CD4-positive, alpha-beta T cell treated with Interleukin-21 for 1 hour (primary cell): ENCODE results near the gene LPCAT1.

Source experiments
- DNase-seq: peaks from one replicate; pipeline ENCODE4 v3.0.0-alpha.2; 2020

The LPCAT1 gene

DNA sequence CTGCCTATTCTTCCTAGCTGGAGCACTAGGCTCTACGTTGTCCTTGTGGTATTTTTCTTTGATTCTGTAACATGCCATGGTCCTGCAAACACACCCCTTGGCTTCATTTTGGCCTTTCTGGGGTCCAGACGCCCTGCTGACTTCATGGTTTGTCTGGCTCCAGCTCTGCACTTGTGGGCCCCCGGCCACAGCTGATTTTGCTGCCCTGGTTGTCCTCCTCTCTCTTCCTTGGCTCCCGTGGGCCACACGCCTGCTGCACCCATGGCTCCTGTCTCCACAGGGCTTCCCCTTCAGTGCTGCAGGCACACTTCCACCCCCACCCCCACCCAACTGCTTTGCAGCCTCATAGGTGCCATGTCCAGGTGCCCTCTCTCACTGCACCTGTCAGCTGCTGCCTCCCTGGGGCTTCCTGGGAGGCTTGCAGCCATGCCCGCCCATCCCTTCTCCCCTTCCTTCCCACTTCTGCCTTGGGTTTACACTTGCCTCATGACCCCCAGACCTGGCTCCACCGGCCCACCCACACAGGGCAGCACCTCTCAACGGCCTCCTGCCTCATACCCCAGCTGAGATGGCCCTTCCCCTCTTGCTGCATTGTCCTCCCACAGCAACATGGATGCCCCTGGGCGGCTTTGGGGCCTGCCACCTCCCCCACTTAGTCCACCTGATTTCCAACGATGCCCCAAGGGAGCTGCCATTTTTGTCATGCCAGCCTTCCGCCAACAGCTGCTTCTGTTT is 104.1 kb downstream of the LPCAT1 start:
- no peak for DNase-seq

DNA sequence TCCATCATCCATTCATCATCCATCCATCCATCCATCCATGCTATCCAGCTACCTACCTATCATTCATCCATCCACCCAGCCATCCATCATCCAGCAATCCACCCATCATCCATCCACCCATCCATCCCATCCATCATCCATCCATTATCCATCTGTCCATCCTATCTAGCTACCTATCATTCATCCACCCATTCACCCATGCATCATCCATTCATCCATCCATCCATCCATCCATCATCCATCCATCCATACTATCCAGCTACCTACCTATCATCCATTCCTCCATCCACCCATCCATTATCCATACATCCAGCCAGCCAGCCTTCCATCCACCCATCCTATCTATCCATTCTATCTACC is 104.9 kb downstream of the LPCAT1 start:
- no peak for DNase-seq

DNA sequence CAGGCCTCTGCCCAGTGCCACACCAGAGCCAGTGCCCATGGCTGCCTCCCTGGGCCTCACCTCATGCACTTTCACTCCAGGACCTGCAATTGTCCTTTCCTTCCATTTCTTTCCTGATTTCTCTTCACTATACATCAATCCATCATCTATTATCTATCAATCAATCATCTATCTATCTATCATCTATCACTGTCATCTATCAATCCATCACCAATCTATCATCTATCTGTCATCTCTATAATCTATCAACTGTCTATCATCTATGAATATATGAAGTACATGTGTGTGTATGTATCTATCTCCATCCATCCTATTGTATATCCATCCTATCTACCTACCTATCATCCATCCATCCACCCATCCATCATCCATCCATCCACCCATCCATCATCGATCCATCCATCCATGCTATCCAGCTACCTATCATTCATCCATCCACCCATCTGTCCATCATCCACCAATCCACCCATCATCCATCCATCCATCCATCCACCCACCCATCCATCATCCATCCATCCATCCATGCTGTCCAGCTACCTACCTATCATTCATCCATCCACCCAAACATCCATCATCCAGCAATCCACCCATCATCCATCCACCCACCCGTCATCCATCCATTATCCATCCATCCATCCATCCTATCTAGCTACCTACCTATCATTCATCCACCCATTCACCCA is 105.4 kb downstream of the LPCAT1 start:
- no peak for DNase-seq

DNA sequence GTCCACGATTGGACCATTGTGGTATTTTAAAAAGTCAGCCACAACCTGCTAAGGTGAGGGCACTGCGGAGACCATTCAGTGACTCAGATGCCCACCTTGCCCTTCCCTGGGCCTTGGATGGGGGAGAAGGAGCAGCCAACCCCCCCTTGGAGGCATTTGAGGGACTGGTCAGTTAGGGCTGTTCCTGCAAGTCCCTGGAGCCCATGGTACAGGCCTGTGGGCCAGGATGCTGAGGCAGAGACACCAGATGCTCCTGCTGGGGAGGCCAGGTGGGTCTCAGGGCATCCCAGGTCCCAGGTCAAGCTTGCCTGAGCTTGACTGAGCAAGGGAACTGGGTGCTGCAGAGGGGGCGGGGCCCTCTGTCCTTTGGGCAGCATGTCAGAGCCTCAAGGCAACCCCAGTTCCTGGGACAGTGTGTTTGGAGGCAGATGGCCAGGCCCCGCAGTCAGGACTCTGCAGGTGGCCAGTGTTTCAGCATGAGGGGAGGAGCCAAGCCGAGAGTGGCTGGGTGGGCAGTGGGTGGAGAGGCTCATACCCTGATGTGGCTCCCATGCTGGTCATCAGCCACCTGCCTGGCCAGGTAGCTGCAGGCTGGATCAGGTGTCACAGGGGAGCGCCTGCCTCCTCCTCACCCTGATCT is 106.1 kb downstream of the LPCAT1 start:
- no peak for DNase-seq

DNA sequence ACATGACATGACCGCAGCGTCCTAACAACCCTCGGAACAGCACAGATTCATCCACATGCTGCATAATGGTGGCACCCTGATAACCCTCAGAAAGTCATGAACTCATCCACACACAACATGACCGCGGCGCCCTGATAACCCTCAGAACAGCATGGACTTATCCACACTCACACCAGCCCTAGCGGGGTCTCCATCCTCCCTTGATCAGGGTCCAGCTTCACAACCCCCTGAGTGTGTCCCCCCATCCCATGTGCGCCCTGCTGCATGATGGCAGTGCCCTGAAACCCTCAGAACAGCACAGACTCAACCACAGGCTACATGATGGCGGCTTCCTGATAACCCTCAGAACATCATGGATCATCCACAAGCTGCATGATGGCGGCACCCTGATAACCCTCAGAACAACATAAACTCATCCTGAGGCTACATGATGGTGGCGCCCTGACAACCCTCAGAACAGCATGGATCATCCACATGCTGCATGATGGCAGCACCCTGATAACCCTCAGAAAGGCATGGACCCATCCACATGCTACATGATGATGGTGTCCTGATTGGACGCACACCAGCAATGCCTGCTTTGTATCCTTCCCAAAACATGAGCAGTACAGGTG is 106.8 kb downstream of the LPCAT1 start:
- no peak for DNase-seq

DNA sequence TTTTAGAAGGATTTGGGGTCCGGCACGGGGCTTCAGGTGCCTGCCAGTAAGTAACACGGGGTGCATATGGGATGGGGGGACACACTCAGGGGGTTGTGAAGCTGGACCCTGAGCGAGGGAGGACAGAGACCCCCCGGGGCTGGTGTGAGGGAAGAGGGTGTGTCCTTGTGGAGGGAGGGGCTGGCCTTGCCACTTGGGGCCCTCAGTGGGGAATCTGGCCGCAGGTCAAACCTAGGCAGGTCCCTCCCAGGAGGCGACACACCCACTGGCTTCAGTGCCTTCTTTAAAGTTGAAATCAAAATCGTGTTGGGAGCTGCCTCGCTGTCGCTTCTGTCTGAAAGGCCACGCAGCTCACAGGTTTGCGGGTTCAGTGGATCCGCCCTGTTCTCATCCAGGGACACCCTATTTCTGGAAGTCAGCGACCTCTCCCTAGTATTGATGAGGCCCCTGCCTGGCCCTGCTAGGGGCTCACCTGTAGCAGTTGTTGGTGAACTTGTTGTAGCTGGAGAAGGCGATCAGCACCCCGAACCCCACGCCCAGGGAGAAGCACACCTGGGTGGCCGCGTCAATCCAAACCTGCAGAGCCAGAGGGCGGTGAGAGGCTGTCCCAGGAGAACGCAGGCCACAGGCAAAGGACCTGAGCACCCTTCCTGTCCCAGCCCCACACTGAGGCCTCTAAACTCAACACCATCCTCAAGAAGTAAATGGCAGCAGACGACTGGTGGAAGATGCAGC is 108.0 kb downstream of the LPCAT1 start:
- DNase-seq, result no peak

DNA sequence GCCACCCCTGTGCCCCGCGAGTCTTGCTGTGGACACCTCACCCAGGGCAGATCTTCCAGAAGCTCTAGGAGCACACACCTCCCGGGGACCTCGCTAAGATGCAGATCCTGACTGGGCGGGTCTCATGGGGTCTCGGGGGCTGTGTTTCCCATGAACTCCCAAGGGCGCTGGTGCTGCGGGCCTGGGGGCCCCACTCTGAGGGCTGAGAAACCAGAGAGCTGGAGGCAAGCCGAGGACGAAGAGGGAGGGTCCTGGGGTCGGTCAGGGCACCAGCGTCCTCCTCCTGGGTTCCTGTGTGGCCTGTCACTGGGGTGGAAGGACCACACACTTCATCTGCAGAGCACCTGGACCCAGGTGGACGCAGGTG is 108.7 kb downstream of the LPCAT1 start:
- DNase-seq, result no peak

DNA sequence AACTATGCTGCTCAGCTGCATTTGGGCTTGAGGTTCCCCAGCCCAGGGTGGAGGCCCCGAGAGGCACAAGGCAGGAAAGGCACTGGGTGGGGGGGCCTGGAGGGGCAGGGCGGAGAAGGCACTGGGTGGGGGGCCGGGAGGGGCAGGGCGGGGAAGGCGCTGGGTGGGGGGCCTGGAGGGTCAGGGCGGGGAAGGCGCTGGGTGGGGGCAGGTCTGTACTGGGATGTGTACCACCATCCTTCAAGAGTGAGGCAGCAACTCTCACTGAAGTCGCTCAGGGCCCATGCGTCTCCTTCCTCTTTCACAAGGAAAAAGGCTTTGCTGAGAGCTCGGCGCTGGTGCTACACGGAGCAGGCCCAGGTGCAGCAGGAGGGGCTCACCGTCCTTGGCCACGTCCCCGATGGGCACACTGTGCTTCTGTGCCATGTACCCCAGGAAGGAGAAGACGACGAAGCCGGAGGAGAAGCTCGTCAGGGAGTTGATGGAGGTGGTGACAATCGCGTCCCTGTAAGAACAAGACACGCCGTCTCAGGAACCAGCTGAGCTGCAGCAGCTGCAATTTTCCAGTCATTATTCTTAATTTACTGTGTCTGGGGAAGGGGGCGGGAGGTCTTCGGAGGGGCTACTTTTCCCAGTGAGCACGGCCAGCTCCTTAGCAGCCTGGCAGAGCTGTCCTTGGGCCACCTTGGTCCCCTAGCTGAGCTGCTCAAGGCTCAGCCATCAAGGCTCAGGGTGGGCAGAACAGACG is 109.3 kb downstream of the LPCAT1 start:
- DNase-seq, result no peak

DNA sequence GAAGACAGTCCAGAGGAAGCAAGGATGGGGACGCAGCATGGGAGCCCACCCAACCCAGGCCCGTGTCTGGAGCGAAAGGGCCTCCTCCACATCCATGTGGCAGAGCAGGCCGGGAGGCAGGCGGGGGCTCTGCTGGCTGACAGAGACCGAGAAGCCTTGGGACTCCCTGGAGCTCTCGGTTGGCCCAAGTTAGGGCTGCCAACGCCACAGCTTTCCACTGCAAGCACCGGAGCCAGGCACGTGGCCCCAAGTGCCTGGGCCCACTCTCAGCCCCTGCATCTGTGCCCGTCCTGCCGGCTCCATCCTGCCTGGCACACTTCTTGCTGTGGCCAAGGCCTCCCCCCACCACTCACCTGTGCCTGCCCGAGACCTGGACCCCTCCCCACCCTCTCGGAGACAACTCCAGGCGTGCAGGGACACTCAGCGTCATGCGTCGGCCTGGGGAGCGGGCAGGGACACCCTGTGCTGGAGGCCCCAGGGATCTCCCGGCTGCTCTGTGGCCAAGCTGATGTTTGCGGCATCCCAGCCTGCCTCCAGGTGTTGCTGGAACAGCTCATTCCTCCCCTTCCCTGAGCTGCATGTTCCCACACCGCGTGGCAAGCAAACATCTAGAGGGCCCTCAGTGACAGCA is 110.0 kb downstream of the LPCAT1 start:
- no peak for DNase-seq

DNA sequence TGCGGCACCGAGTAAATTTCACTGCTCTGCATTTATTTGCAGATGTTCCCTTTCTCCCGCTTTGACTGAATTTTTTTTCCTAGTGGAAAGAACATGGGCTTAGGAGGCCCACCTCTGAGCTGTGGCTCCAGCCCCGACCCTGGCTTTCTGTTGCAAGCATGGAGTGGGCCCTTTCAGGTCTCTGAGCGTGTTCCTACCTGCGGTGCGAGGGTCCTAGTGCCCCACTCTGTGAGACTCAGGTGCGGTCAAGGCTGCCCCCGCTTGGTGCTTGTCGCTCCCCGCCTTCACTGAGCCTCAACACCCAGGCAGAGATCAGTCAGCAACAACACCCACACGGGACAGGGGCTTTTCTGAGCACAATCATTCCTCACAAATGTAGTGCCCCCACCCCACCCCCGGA is 110.5 kb downstream of the LPCAT1 start:
- no peak for DNase-seq

DNA sequence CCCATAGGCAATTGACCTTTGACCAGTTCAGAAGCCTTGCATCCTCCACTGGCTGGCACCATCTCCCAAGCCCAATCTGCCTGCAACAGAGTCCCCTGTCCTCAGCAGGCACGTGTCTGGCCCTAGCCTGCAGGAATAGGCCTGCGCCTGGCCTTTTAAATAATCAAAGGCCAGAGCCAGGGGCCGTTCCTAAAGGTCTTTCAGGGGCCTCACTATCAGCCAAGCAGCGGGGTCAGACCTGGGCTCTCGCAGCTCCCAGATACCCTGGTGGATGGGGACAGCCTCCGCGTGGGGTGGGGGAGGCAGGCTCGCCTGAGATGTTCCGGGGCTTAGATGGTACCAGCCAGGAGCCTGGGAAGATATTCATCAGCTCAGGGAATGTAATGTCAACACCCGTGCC is 111.1 kb downstream of the LPCAT1 start:
- DNase-seq, result no peak

DNA sequence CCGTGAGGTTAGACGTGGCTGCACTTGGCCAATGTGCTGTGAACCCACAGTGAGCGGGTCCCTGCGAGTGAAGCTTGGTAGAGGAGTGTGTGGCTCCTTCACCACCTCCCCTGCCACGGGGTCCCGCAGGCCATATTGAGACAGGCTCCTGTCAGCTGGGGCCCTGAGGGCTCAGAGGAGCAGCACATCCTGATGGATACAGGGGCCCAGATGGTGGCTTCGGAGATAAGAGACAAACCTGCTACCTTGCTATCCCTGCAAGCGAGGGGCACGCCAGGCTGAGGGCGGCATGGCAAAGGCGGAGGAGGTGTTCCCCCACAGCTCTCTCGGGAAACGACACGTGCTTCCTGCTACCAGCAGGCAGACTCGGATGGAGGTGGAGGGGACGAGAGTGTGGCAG is 111.6 kb downstream of the LPCAT1 start:
- no peak for DNase-seq
